GM23248 (cell line): ENCODE results near the gene ANAPC15.

Source experiments
- EZH2 ChIP-seq: fragments of 200-600 bp; sonication (generic); IDR thresholded peaks from 2 replicates; pipeline ENCODE4 v1.6.1; 2018; ENCODE audit warnings: antibody characterized with exemption, mild to moderate bottlenecking; ENCODE audit not compliant: insufficient read depth, poor library complexity, severe bottlenecking
- EZH2phosphoT487 ChIP-seq: fragments of 200-600 bp; sonication (generic); IDR thresholded peaks from 2 replicates; pipeline ENCODE4 v1.6.1; 2018; ENCODE audit warnings: antibody characterized with exemption, moderate library complexity, mild to moderate bottlenecking, low read depth; ENCODE audit not compliant: insufficient read depth

DNA sequence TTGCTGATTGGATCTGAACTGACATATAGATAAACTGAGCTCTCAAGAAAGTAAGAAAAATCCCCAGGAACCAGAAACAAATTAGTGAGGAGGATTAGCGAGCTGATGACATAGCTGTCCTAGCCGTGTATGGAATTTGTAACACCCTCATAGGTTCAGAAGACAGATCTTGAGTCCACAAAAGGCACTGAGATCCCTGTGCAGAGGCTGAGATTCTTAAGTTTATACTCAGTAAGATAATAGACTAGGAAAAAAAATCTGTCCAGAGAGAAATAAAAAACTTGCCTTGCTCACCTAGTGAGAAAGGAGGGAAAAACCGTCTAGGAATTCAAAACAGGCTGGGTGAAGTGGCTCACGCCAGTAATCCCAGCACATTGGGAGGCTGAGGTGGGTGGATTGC is 36.7 kb downstream of the ANAPC15 start:
- no peak for TF ChIP-seq EZH2
- TF ChIP-seq EZH2phosphoT487: no peak
